ENCODE measurements around the gene PCDHGA1.

Gene PCDHGA1

GRCh38 chr5:141522301-141522700 lies 192.0 kb downstream of the PCDHGA1 start:
- no peak for TF ChIP-seq CTCF (conservative IDR thresholded peaks at IDR 0.05)
- no peak overlapping the region for H3K27ac ChIP-seq

GRCh38 chr5:141523991-141524390 lies 193.7 kb downstream of the PCDHGA1 start:
- no peak overlapping the region for H3K27ac ChIP-seq
- TF ChIP-seq CTCF (conservative IDR thresholded peaks at IDR 0.05) = no peak

GRCh38 chr5:141524604-141525597 lies 194.6 kb downstream of the PCDHGA1 start:
- TF ChIP-seq CTCF (conservative IDR thresholded peaks at IDR 0.05) = peak; percentile 99
- H3K27ac ChIP-seq = no peak overlapping the region

GRCh38 chr5:141525653-141526052 lies 195.3 kb downstream of the PCDHGA1 start:
- no peak for TF ChIP-seq CTCF (conservative IDR thresholded peaks at IDR 0.05)
- H3K27ac ChIP-seq = no peak overlapping the region

GRCh38 chr5:141527426-141527825 lies 197.1 kb downstream of the PCDHGA1 start:
- TF ChIP-seq CTCF (conservative IDR thresholded peaks at IDR 0.05) = no peak
- H3K27ac ChIP-seq = no peak overlapping the region

- TF ChIP-seq CTCF (conservative IDR thresholded peaks at IDR 0.05) = no peak
- H3K27ac ChIP-seq = no peak overlapping the region
Observed at GRCh38 chr5:141528291-141528984, 198.1 kb downstream of the PCDHGA1 start.

- TF ChIP-seq CTCF (conservative IDR thresholded peaks at IDR 0.05) = no peak
- no peak overlapping the region for H3K27ac ChIP-seq
Observed at GRCh38 chr5:141529002-141529401, 198.7 kb downstream of the PCDHGA1 start.

Measured in VCaP (cell line).